IPS DF 4.7 (cell line): Measurements from ENCODE around the gene USP27X.
A peak's percentile ranks its signal among the peaks of the same experiment; 100 is the strongest.

Source experiments
- DNase-seq: peaks from one replicate; pipeline ENCODE4 v3.0.0-alpha.2; 2013; ENCODE audit warnings: low spot score; ENCODE audit errors: extremely low read depth

The USP27X gene

GRCh38 chrX:49884290-49884862 lies 5.1 kb downstream of the USP27X start:
- DNase-seq = no peak

- no peak for DNase-seq
Measured at GRCh38 chrX:49892542-49892941, 13.3 kb downstream of the USP27X start.

GRCh38 chrX:49896951-49897350 lies 17.7 kb downstream of the USP27X start:
- no peak for DNase-seq

GRCh38 chrX:49901048-49901447 lies 21.8 kb downstream of the USP27X start:
- no peak for DNase-seq

GRCh38 chrX:49910344-49910743 lies 31.1 kb downstream of the USP27X start:
- no peak for DNase-seq

- no peak for DNase-seq
Measured at GRCh38 chrX:49912086-49912485, 32.8 kb downstream of the USP27X start.

GRCh38 chrX:49912861-49913260 lies 33.6 kb downstream of the USP27X start:
- DNase-seq = no peak

- DNase-seq = no peak
Measured at GRCh38 chrX:49915361-49916222, 36.3 kb downstream of the USP27X start.

- no peak for DNase-seq
Measured at GRCh38 chrX:49919617-49920016, 40.3 kb downstream of the USP27X start.

- DNase-seq = no peak
Measured at GRCh38 chrX:49921109-49921508, 41.8 kb downstream of the USP27X start.

GRCh38 chrX:49922291-49923241 lies 43.3 kb downstream of the USP27X start, which contains the start of gene CLCN5:
Gene CLCN5, plus strand, starts transcription at chrX:49922596. Its CDS starts 2,703 bp downstream, at chrX:49925299.
- DNase-seq = peak; percentile 33

GRCh38 chrX:49925176-49925575 lies 45.9 kb downstream of the USP27X start:
- DNase-seq = no peak

GRCh38 chrX:49930039-49930438 lies 50.8 kb downstream of the USP27X start:
- no peak for DNase-seq
